ENCODE data around the gene DPH2.

Gene DPH2

GRCh38 chr1:43973981-43974442 is 4.2 kb downstream of the DPH2 start:
- no peak for TF ChIP-seq CTCF (IDR thresholded peaks at IDR 0.05)

GRCh38 chr1:43974443-43975248 is 4.8 kb downstream of the DPH2 start, which contains the start of gene ATP6V0B:
TSS of gene ATP6V0B (plus strand) at chr1:43974960. CDS start at chr1:43975041, 81 bp downstream.
- no peak for TF ChIP-seq CTCF (IDR thresholded peaks at IDR 0.05)

- no peak for TF ChIP-seq CTCF (IDR thresholded peaks at IDR 0.05)
Measured at GRCh38 chr1:43975249-43975961, 5.6 kb downstream of the DPH2 start.

GRCh38 chr1:43976045-43976444 is 6.2 kb downstream of the DPH2 start:
- no peak for TF ChIP-seq CTCF (IDR thresholded peaks at IDR 0.05)

GRCh38 chr1:43976890-43977289 is 7.1 kb downstream of the DPH2 start:
- TF ChIP-seq CTCF (IDR thresholded peaks at IDR 0.05), result no peak

- TF ChIP-seq CTCF (IDR thresholded peaks at IDR 0.05), result no peak
Measured at GRCh38 chr1:43977376-43978263, 7.8 kb downstream of the DPH2 start.

- no peak for TF ChIP-seq CTCF (IDR thresholded peaks at IDR 0.05)
Measured at GRCh38 chr1:43978264-43978550, 8.4 kb downstream of the DPH2 start.

Measured in LNCAP (cell line).